Loucy (cell line): Measurements from ENCODE around the gene FAM9A.

Experiments
- EZH2phosphoT487 ChIP-seq: fragments of 200-600 bp; IDR thresholded peaks from 2 replicates; pipeline ENCODE4 v1.6.1; 2018; ENCODE audit warnings: antibody characterized with exemption, mild to moderate bottlenecking, moderate library complexity, borderline replicate concordance
- TF ChIP-seq, protein P1 (sequence below): fragments of 200-600 bp; sonication (generic); conservative IDR thresholded peaks from 2 replicates; pipeline ENCODE4 v1.5.1; 2014; ENCODE audit warnings: mild to moderate bottlenecking, antibody characterized with exemption, low read length

DNA sequence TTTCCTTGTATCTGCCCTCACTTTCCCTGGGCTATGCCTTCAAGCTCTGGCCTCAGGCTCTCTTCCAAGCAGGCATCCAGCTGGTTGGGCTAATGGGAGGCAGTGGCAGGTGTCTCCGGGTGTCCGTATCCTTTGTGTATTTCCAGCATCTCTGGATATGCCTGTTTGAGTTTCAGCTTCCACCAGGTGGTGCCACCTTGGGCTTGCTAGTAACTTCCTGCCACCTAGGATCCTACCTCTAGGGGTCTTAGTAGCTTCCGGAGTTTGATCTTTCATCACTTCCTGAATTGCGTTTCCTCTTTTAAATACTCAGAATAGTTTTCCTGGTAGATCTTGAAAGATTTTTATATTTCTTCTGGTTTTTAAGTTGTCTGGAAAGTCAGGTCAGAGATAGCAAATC is 46.1 kb downstream of the FAM9A start:
- TF ChIP-seq, protein P1, sequence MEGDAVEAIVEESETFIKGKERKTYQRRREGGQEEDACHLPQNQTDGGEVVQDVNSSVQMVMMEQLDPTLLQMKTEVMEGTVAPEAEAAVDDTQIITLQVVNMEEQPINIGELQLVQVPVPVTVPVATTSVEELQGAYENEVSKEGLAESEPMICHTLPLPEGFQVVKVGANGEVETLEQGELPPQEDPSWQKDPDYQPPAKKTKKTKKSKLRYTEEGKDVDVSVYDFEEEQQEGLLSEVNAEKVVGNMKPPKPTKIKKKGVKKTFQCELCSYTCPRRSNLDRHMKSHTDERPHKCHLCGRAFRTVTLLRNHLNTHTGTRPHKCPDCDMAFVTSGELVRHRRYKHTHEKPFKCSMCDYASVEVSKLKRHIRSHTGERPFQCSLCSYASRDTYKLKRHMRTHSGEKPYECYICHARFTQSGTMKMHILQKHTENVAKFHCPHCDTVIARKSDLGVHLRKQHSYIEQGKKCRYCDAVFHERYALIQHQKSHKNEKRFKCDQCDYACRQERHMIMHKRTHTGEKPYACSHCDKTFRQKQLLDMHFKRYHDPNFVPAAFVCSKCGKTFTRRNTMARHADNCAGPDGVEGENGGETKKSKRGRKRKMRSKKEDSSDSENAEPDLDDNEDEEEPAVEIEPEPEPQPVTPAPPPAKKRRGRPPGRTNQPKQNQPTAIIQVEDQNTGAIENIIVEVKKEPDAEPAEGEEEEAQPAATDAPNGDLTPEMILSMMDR, result peak; percentile 27
- TF ChIP-seq EZH2phosphoT487, result no peak
